ENCODE measurements around the gene ZCCHC3. TPM values are rescaled to one million over a fixed set of nuclear protein-coding genes. Genes with fewer than 3 reads are reported as not detected.
A peak's percentile ranks its signal among the peaks of the same experiment; 100 is the strongest.

ZCCHC3 gene
- total RNA-seq, 1 experiment from 2014 or later = 12.1 TPM

GRCh38 chr20:289693-290083 lies 7.7 kb upstream of the ZCCHC3 start:
- no peaks in the 10 kb centered on the region for H3K27me3 Mint-ChIP-seq (ENCODE audit: insufficient read depth, unreplicated experiment)
- no peak for DNase-seq (ENCODE audit: unreplicated experiment)
- BruUV-seq (replicated peaks) = no TSS peak
- no peak overlapping the region for H3K27ac Mint-ChIP-seq (ENCODE audit: low read depth, unreplicated experiment)
- H3K4me3 Mint-ChIP-seq (ENCODE audit: unreplicated experiment) = no peak overlapping the region
- TF ChIP-seq CTCF (IDR thresholded peaks at IDR 0.05; ENCODE audit: unreplicated experiment) = no peak
- H3K9me3 Mint-ChIP-seq (ENCODE audit: unreplicated experiment) = no peaks in the 10 kb centered on the region
- intact Hi-C loops (cut with micrococcal nuclease) = no loop called here
- H3K4me1 Mint-ChIP-seq (ENCODE audit: insufficient read depth, unreplicated experiment) = peaks cover 9% of the 10 kb centered on the region
- POLR2A ChIA-PET = interaction anchor here (1.0 to 3.3 kb wide), 3 partner anchors 9 to 35 kb away, joined by 4 to 32 read pairs (median 8); partner anchors contain the start of gene SOX12
- no peaks in the 10 kb centered on the region for H3K36me3 Mint-ChIP-seq (ENCODE audit: insufficient read depth, unreplicated experiment)
- CTCF ChIA-PET = interaction anchor here (0.7 kb wide), 1 partner anchor 53 kb away, joined by 3 read pairs; no protein-coding TSS in a partner anchor

GRCh38 chr20:290084-290831 lies 7.1 kb upstream of the ZCCHC3 start, which contains the start of gene C20orf96:
C20orf96 (minus strand) TSS chr20:290750; CDS start chr20:290610, 140 bp downstream.
- Mint-ChIP-seq H3K9me3 (ENCODE audit: unreplicated experiment) (no peaks in the 10 kb centered on the region), H3K4me3 (ENCODE audit: unreplicated experiment) (no peak within 1 kb of the TSS), H3K36me3 (ENCODE audit: insufficient read depth, unreplicated experiment) (no peaks in the 10 kb centered on the region), H3K27me3 (ENCODE audit: insufficient read depth, unreplicated experiment) (no peaks in the 10 kb centered on the region), H3K27ac (ENCODE audit: low read depth, unreplicated experiment) (no peak within 1 kb of the TSS), H3K4me1 (ENCODE audit: insufficient read depth, unreplicated experiment) (peaks cover 9% of the 10 kb centered on the region)
- DNase-seq (ENCODE audit: unreplicated experiment) = peak; percentile 93
- BruUV-seq (replicated peaks) = no TSS peak
- TF ChIP-seq CTCF (IDR thresholded peaks at IDR 0.05; ENCODE audit: unreplicated experiment) = peak; percentile 40
- intact Hi-C loops (cut with micrococcal nuclease) = no loop called here
- ChIA-PET POLR2A (interaction anchor here (1.0 to 3.3 kb wide), 3 partner anchors 8 to 34 kb away, joined by 4 to 32 read pairs (median 8); partner anchors contain the start of gene SOX12), CTCF (no interaction called here)

GRCh38 chr20:294602-295001 lies 2.8 kb upstream of the ZCCHC3 start:
- Mint-ChIP-seq H3K36me3 (ENCODE audit: insufficient read depth, unreplicated experiment) (peaks cover 12% of the 10 kb centered on the region), H3K27ac (ENCODE audit: low read depth, unreplicated experiment) (no peak overlapping the region), H3K4me3 (ENCODE audit: unreplicated experiment) (no peak overlapping the region), H3K9me3 (ENCODE audit: unreplicated experiment) (no peaks in the 10 kb centered on the region), H3K4me1 (ENCODE audit: insufficient read depth, unreplicated experiment) (peaks cover 15% of the 10 kb centered on the region), H3K27me3 (ENCODE audit: insufficient read depth, unreplicated experiment) (no peaks in the 10 kb centered on the region)
- intact Hi-C loops (cut with micrococcal nuclease) = no loop called here
- no peak for DNase-seq (ENCODE audit: unreplicated experiment)
- CTCF ChIA-PET = interaction anchor here (0.6 to 1.6 kb wide), 5 partner anchors 25 to 86 kb away, joined by 3 to 5 read pairs (median 3); partner anchors contain the start of gene TRIB3
- POLR2A ChIA-PET = no interaction called here
- no peak for TF ChIP-seq CTCF (IDR thresholded peaks at IDR 0.05; ENCODE audit: unreplicated experiment)
- no TSS peak for BruUV-seq (replicated peaks)

- ChIA-PET CTCF (interaction anchor here (0.6 to 1.6 kb wide), 5 partner anchors 27 to 79 kb away, joined by 3 to 6 read pairs (median 4); partner anchors contain the start of gene SOX12), POLR2A (no interaction called here)
- intact Hi-C loops (cut with micrococcal nuclease) = no loop called here
- no peak for DNase-seq (ENCODE audit: unreplicated experiment)
- Mint-ChIP-seq H3K4me3 (ENCODE audit: unreplicated experiment) (peak overlapping the region; percentile 93), H3K27ac (ENCODE audit: low read depth, unreplicated experiment) (no peak overlapping the region), H3K4me1 (ENCODE audit: insufficient read depth, unreplicated experiment) (peaks cover 21% of the 10 kb centered on the region), H3K27me3 (ENCODE audit: insufficient read depth, unreplicated experiment) (no peaks in the 10 kb centered on the region), H3K9me3 (ENCODE audit: unreplicated experiment) (no peaks in the 10 kb centered on the region), H3K36me3 (ENCODE audit: insufficient read depth, unreplicated experiment) (peaks cover 12% of the 10 kb centered on the region)
- BruUV-seq (replicated peaks) = no TSS peak
- no peak for TF ChIP-seq CTCF (IDR thresholded peaks at IDR 0.05; ENCODE audit: unreplicated experiment)
Measured at GRCh38 chr20:295804-296203, 1.6 kb upstream of the ZCCHC3 start.

Data from MCF 10A (cell line).